Stomach smooth muscle (tissue), 2 donors: ENCODE results near the gene MRPL44.

Source experiments
- H3K27ac ChIP-seq: one replicate; pipeline ENCODE4 v1.7.0; 2013; ENCODE audit warnings: mild to moderate bottlenecking, low read length, inconsistent platforms
- H3K27me3 ChIP-seq, 2 donors: one replicate each; pipeline ENCODE4 v1.7.0; 2013; ENCODE audit warnings: low read length in 2 of 2; ENCODE audit not compliant: insufficient read depth in 2 of 2, control insufficient read depth in 1 of 2
- H3K36me3 ChIP-seq, 2 donors: one replicate each; pipeline ENCODE4 v1.7.0; 2013; ENCODE audit warnings: low read length in 2 of 2; ENCODE audit not compliant: control insufficient read depth in 2 of 2, insufficient read depth in 2 of 2
- H3K4me1 ChIP-seq: one replicate; pipeline ENCODE4 v1.7.0; 2013; ENCODE audit warnings: low read length; ENCODE audit not compliant: control insufficient read depth, insufficient read depth
- H3K4me3 ChIP-seq, 2 donors: one replicate each; pipeline ENCODE4 v1.7.0; 2013; ENCODE audit warnings: low read length in 2 of 2
- H3K9ac ChIP-seq, 2 donors: one replicate each; pipeline ENCODE4 v1.7.0; 2013; ENCODE audit warnings: low read length in 2 of 2, mild to moderate bottlenecking in 1 of 2
- H3K9me3 ChIP-seq, 2 donors: one replicate each; pipeline ENCODE4 v1.7.0; 2013; ENCODE audit warnings: low read length in 2 of 2; ENCODE audit not compliant: control insufficient read depth in 2 of 2
- donor health status: healthy.
- donor health status: Pancreatic carcinoma.

Gene MRPL44

DNA sequence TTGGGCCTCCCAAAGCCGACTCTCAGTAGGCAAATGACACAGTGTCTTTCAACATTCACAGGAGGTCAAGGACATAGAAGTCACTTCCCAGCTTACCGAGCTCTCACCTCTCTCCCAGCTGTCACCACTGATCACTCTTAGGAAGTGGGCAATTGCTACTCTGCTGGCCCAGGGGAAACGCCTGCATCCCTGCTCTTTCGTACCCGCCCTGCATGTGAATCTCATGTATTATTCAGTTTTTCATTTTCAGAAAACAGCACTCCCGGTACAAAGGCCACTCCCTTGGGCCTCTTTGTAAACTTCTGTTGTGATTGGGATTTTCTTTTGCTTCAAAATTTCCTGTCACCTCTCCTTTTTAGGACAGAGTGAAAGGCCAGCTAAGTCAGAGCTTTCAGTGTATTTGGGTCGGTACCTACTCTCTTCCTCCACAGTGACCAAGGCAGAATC is 15.4 kb downstream of the MRPL44 start:
- Histone ChIP-seq H3K27me3 (no peaks in the 10 kb centered on the region), H3K9me3 (no peaks in the 10 kb centered on the region), H3K27ac (no peak overlapping the region), H3K4me3 (no peak overlapping the region), H3K36me3 (no peaks in the 10 kb centered on the region), H3K9ac (no peak overlapping the region), H3K4me1 (no peaks in the 10 kb centered on the region)

DNA sequence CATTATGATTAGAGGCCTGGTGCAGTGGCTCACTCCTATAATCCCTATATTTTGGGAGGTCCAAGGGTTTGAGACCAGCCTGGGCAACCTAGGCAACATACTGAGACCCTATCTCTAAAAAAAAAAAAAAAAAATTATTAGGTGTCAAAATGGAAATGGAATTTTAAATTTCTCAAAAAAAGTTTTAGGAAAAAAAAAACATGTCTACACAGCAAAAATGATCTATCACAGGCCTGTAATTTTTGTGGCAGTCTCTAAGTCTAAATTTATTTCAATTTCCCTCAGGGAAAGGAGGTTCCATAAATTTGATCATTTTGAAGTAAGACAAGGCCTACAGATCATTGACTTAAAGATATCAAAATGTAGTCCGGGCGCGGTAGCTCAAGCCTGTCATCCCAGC is 16.3 kb downstream of the MRPL44 start:
- H3K9ac ChIP-seq: no peak overlapping the region
- no peak overlapping the region for H3K4me3 ChIP-seq
- H3K4me1 ChIP-seq: no peaks in the 10 kb centered on the region
- no peaks in the 10 kb centered on the region for H3K27me3 ChIP-seq
- no peak overlapping the region for H3K27ac ChIP-seq
- no peaks in the 10 kb centered on the region for H3K9me3 ChIP-seq
- no peaks in the 10 kb centered on the region for H3K36me3 ChIP-seq

- H3K4me1 ChIP-seq: no peaks in the 10 kb centered on the region
- H3K27me3 ChIP-seq: no peaks in the 10 kb centered on the region
- no peaks in the 10 kb centered on the region for H3K9me3 ChIP-seq
- H3K36me3 ChIP-seq: no peaks in the 10 kb centered on the region
- H3K4me3 ChIP-seq: no peak overlapping the region
- H3K27ac ChIP-seq: no peak overlapping the region
- no peak overlapping the region for H3K9ac ChIP-seq
Observed at GRCh38 chr2:223976635-223977226, 19.5 kb downstream of the MRPL44 start.

DNA sequence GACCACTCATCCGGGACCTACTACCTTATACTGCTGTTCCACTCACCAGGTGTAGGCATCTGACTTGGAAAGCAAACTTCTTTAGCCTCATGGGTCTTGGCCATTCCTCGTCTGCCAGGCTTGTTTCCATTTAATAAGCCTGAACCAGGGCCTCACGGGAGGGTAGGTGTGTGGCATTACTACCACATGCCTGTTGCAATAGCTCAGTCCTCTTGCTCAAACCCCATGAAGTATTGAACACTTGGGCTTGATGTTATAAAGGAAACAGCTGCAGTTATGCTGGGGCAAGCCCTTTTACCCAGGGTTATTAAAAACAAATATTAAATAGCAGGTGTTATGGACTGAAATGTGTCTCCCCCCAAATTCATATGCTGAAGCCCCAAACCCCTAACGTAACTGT is 21.2 kb downstream of the MRPL44 start:
- Histone ChIP-seq H3K27ac (no peak overlapping the region), H3K27me3 (no peaks in the 10 kb centered on the region), H3K4me1 (no peaks in the 10 kb centered on the region), H3K9me3 (no peaks in the 10 kb centered on the region), H3K4me3 (no peak overlapping the region), H3K36me3 (no peaks in the 10 kb centered on the region), H3K9ac (no peak overlapping the region)

DNA sequence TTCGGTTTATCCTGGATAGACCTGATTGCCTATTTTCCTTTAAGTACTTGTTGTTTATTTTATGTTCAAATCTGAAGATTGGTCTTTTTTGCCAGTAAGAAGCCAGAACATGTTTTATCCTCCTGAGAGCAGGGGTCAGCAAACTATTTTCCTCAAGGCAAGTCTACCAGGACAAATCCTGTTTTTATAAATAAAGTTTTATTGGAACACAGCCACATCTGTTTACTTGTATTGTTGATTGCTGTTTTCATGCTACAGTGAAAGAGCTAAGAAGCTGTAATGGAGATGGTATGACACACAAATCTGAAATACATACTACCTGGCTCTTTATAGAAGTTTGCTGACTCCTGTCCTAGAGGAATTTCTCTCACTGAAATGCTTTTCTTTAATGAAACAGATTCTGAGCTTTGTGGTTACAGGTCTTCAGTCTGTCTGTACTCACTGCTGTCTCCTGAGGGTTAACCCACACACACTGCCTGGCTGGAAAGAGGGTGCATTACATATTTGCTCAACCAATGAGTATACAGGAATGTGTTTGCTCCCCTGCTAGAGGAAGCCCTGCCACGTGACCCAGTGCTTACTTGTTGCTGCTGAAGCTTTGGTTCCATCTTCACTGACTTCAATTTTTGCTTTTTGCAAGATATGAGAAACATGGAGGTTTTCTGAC is 22.6 kb downstream of the MRPL44 start:
- Histone ChIP-seq H3K9ac (no peak overlapping the region), H3K27ac (no peak overlapping the region), H3K9me3 (no peaks in the 10 kb centered on the region), H3K27me3 (no peaks in the 10 kb centered on the region), H3K36me3 (no peaks in the 10 kb centered on the region), H3K4me3 (no peak overlapping the region), H3K4me1 (no peaks in the 10 kb centered on the region)

DNA sequence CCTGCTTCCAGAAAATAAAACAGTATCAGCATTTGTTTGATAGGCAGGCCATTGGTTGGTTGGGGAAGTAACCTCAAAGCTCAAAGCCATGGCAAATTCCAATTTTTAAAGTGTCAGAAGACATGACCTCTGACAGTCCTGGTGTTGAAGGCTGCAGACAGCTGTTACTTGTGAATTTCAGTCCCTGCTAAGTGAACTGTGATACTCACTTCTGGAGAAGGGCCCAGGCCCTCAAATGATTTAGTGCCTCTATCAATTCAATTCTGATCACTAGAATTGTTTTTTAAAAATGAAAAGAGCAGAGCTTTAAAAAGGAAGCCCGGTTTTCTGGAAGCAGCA is 23.1 kb downstream of the MRPL44 start:
- Histone ChIP-seq H3K27ac (no peak overlapping the region), H3K4me1 (no peaks in the 10 kb centered on the region), H3K36me3 (no peaks in the 10 kb centered on the region), H3K27me3 (no peaks in the 10 kb centered on the region), H3K9ac (no peak overlapping the region), H3K9me3 (no peaks in the 10 kb centered on the region), H3K4me3 (no peak overlapping the region)

DNA sequence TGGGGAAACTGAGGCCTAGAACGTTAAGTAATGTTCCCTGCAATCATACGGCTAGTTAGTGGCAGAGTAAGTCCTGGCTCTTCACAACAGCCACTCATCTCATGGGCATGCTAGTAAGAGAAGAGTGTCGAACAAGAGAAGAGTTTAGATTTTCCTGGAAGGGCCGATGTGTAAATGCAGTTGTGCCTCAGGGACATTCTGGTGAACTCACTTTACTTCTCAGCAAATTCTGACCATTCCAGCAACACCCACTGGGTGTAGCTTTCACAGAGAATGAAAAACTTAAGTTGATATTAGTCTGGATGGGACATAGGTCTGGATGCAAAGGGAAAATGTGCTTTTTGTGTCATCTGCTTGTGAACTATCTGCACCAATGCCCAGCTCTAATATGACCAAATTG is 23.5 kb downstream of the MRPL44 start:
- Histone ChIP-seq H3K9me3 (no peaks in the 10 kb centered on the region), H3K27me3 (no peaks in the 10 kb centered on the region), H3K27ac (no peak overlapping the region), H3K4me1 (no peaks in the 10 kb centered on the region), H3K9ac (no peak overlapping the region), H3K4me3 (no peak overlapping the region), H3K36me3 (no peaks in the 10 kb centered on the region)

DNA sequence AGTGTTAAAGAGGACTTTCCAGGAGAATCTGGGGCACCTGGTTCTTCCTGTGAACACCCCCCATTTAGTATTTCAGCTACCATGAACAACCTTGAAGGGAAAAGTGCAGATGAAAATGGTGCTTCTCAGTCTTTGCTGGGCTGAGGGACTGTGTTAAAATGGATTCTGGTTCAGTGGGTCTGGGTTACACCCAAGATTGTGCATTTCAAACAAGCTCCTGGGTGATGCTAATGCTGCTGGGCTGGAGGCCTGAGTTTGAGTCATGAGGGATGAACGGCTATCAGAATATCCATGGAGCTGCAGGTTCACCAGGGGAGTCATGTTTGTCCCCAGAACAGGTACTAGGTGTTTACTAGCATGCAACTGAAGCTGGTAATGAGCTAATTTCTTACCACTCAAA is 24.0 kb downstream of the MRPL44 start:
- Histone ChIP-seq H3K27me3 (no peaks in the 10 kb centered on the region), H3K36me3 (no peaks in the 10 kb centered on the region), H3K9me3 (no peaks in the 10 kb centered on the region), H3K9ac (no peak overlapping the region), H3K27ac (no peak overlapping the region), H3K4me3 (no peak overlapping the region), H3K4me1 (no peaks in the 10 kb centered on the region)

GRCh38 chr2:223989206-223989855 is 32.1 kb downstream of the MRPL44 start:
- Histone ChIP-seq H3K27me3 (no peaks in the 10 kb centered on the region), H3K4me1 (no peaks in the 10 kb centered on the region), H3K9ac (no peak overlapping the region), H3K9me3 (no peaks in the 10 kb centered on the region), H3K4me3 (no peak overlapping the region), H3K36me3 (no peaks in the 10 kb centered on the region), H3K27ac (no peak overlapping the region)

- Histone ChIP-seq H3K27me3 (no peaks in the 10 kb centered on the region), H3K27ac (no peak overlapping the region), H3K36me3 (no peaks in the 10 kb centered on the region)
Observed at GRCh38 chr2:223989856-223990232, 32.6 kb downstream of the MRPL44 start.

GRCh38 chr2:223991611-223992010 is 34.3 kb downstream of the MRPL44 start:
- H3K4me3 ChIP-seq: no peak overlapping the region
- H3K27ac ChIP-seq: no peak overlapping the region
- H3K4me1 ChIP-seq: no peaks in the 10 kb centered on the region
- H3K9ac ChIP-seq: no peak overlapping the region
- no peaks in the 10 kb centered on the region for H3K36me3 ChIP-seq
- H3K9me3 ChIP-seq: no peaks in the 10 kb centered on the region
- no peaks in the 10 kb centered on the region for H3K27me3 ChIP-seq

More at GRCh38 chr2:223989856-223990232, 32.6 kb downstream of the MRPL44 start:
- no peak overlapping the region for H3K4me3 ChIP-seq
- no peak overlapping the region for H3K9ac ChIP-seq
- no peaks in the 10 kb centered on the region for H3K9me3 ChIP-seq
- H3K4me1 ChIP-seq: no peaks in the 10 kb centered on the region
